ENCODE data around the gene CDK6. TPM values are rescaled to one million over a fixed set of nuclear protein-coding genes. Genes with fewer than 3 reads are reported as not detected.

CDK6 gene
- total RNA-seq, 4 donors from 2014 or later: 19.7 to 51.1 (median 33.8) TPM

GRCh38 chr7:92808635-92809034 is 27.7 kb downstream of the CDK6 start:
- no peak for ATAC-seq
- TF ChIP-seq EP300 (IDR thresholded peaks at IDR 0.05) (no peak), POLR2AphosphoS5 (IDR thresholded peaks at IDR 0.05) (no peak), POLR2A (IDR thresholded peaks at IDR 0.05) (no peak)
- TF ChIP-seq, protein P1, sequence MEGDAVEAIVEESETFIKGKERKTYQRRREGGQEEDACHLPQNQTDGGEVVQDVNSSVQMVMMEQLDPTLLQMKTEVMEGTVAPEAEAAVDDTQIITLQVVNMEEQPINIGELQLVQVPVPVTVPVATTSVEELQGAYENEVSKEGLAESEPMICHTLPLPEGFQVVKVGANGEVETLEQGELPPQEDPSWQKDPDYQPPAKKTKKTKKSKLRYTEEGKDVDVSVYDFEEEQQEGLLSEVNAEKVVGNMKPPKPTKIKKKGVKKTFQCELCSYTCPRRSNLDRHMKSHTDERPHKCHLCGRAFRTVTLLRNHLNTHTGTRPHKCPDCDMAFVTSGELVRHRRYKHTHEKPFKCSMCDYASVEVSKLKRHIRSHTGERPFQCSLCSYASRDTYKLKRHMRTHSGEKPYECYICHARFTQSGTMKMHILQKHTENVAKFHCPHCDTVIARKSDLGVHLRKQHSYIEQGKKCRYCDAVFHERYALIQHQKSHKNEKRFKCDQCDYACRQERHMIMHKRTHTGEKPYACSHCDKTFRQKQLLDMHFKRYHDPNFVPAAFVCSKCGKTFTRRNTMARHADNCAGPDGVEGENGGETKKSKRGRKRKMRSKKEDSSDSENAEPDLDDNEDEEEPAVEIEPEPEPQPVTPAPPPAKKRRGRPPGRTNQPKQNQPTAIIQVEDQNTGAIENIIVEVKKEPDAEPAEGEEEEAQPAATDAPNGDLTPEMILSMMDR (IDR thresholded peaks at IDR 0.05): no peak
- Histone ChIP-seq H3K27ac (peak overlapping the region in 2 of 4 donors; percentile 44 to 50), H3K36me3 (no peaks in the 10 kb centered on the region), H3K4me3 (no peak overlapping the region), H3K27me3 (no peaks in the 10 kb centered on the region), H3K4me1 (peaks cover 6 to 36% (median 12%) of the 10 kb centered on the region in 3 donors), H3K9me3 (no peaks in the 10 kb centered on the region)

- Histone ChIP-seq H3K27me3 (no peaks in the 10 kb centered on the region), H3K4me1 (peaks cover 6 to 30% (median 12%) of the 10 kb centered on the region in 3 donors), H3K9me3 (no peaks in the 10 kb centered on the region), H3K36me3 (no peaks in the 10 kb centered on the region), H3K27ac (no peak overlapping the region), H3K4me3 (no peak overlapping the region)
- WGBS, 2 donors (ENCODE audit: low coverage in 1 of 2): 97 to 100% methylated on average over 2 of the region's 2 CpGs
- ATAC-seq: no peak
- TF ChIP-seq, protein P1 (IDR thresholded peaks at IDR 0.05): no peak
- TF ChIP-seq POLR2AphosphoS5 (IDR thresholded peaks at IDR 0.05) (no peak), EP300 (IDR thresholded peaks at IDR 0.05) (no peak), POLR2A (IDR thresholded peaks at IDR 0.05) (no peak)
These were observed 28.4 kb downstream of the CDK6 start for GRCh38 chr7:92808006-92808405.

DNA sequence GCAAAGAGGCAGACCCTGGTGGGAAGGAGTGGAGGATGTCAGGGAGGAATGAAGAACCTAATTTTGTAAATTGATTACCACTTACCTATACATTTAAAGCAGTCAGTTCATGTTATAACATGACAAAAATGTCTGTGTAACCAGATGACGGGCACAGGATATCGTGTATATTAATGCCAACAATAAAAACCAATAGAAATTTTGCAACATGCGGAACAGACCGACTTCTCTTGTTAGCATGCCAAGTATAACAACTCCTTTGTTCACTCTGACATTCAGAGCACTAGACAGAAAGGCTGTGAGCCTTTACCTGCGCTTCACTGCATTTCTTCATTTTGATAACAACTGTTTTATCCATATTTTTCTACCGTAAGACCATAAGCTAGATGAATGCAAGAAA is 29.9 kb downstream of the CDK6 start:
- 88 to 89% methylated on average over 4 to 6 of the region's 6 CpGs for WGBS, 2 donors (ENCODE audit: low coverage in 1 of 2)
- ATAC-seq: no peak
- TF ChIP-seq POLR2A (IDR thresholded peaks at IDR 0.05): no peak
- TF ChIP-seq, protein P1 (IDR thresholded peaks at IDR 0.05): no peak
- no peak for TF ChIP-seq EP300 (IDR thresholded peaks at IDR 0.05)
- TF ChIP-seq POLR2AphosphoS5 (IDR thresholded peaks at IDR 0.05): no peak
- H3K27ac ChIP-seq: no peak overlapping the region
- no peak overlapping the region for H3K4me3 ChIP-seq
- H3K36me3 ChIP-seq: no peaks in the 10 kb centered on the region
- peaks cover 6 to 30% (median 12%) of the 10 kb centered on the region in 3 donors for H3K4me1 ChIP-seq
- no peaks in the 10 kb centered on the region for H3K27me3 ChIP-seq
- no peaks in the 10 kb centered on the region for H3K9me3 ChIP-seq

DNA sequence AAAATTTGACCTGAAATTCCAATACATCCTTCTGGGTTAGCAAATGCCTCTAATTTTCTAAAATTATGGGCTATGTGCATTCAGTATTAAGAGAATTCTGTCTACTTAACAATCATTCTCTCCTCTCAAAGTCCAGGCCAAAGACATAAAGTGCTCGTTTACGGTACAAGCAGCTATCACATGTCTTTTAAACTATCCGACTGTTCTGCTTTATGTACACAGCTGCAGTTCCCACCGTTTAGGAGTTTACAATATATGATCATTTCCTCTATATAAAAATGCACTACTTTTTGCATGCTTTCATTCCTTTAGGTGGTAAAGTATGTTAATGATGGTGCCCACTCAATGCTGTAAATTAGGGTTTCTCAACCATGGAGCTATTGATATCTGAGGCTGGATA is 34.0 kb downstream of the CDK6 start:
- Histone ChIP-seq H3K27me3 (no peaks in the 10 kb centered on the region), H3K4me3 (no peak overlapping the region), H3K4me1 (peaks cover 5 to 26% (median 17%) of the 10 kb centered on the region in 3 donors), H3K36me3 (no peaks in the 10 kb centered on the region), H3K9me3 (no peaks in the 10 kb centered on the region), H3K27ac (no peak overlapping the region)
- WGBS, 2 donors (ENCODE audit: low coverage in 1 of 2): 75% methylated on average over 4 of the region's 4 CpGs
- TF ChIP-seq POLR2A (IDR thresholded peaks at IDR 0.05) (no peak), EP300 (IDR thresholded peaks at IDR 0.05) (no peak), POLR2AphosphoS5 (IDR thresholded peaks at IDR 0.05) (no peak)
- TF ChIP-seq, protein P1 (IDR thresholded peaks at IDR 0.05): no peak
- ATAC-seq: no peak

DNA sequence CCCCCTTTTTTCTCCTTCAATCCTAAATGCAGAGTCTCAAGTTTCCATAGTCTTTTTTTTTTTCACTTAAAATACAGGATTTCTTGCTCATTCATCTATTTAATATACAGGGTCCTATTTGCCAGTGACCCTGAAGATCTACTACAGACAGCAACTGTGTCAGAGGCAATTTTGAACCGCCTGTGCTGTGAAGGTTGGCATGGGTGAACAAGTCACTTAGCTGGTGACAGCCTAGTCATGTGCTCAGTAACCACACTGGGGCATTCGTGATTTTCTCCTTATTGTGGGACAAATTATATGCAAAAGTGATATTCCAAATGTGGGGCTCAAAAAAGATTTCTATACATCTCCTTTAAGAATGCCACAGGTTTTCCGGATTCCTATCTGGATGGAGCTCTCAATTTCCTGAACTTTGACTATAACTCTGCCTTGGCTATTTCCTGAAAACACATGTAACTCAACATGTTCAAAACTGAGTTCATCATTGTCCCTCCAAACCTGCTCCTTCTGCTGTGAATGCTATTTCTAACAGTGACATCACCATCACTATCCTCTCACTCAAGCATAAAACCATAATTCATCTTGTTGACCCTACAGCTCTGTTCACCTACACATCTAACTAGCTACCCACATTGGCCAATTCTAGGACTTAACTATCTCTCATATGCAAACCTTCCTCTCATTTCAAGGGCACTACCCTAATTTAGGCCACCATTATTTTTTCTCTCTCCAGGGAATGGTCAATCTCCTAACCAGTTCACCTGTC is 36.7 kb downstream of the CDK6 start:
- ATAC-seq: no peak
- 62 to 83% methylated on average over 2 to 3 of the region's 3 CpGs for WGBS, 2 donors (ENCODE audit: low coverage in 1 of 2)
- H3K4me3 ChIP-seq: no peak overlapping the region
- TF ChIP-seq EP300 (IDR thresholded peaks at IDR 0.05) (no peak), POLR2A (IDR thresholded peaks at IDR 0.05) (no peak), POLR2AphosphoS5 (IDR thresholded peaks at IDR 0.05) (no peak)
- TF ChIP-seq, protein P1 (IDR thresholded peaks at IDR 0.05): no peak
- no peaks in the 10 kb centered on the region for H3K36me3 ChIP-seq
- no peaks in the 10 kb centered on the region for H3K9me3 ChIP-seq
- peaks cover 18 to 53% (median 27%) of the 10 kb centered on the region in 3 donors for H3K4me1 ChIP-seq
- H3K27me3 ChIP-seq: no peaks in the 10 kb centered on the region
- H3K27ac ChIP-seq: no peak overlapping the region

Data from gastroesophageal sphincter (tissue), 4 donors.